Measurements from ENCODE around the gene ALG5.

Gene ALG5

DNA sequence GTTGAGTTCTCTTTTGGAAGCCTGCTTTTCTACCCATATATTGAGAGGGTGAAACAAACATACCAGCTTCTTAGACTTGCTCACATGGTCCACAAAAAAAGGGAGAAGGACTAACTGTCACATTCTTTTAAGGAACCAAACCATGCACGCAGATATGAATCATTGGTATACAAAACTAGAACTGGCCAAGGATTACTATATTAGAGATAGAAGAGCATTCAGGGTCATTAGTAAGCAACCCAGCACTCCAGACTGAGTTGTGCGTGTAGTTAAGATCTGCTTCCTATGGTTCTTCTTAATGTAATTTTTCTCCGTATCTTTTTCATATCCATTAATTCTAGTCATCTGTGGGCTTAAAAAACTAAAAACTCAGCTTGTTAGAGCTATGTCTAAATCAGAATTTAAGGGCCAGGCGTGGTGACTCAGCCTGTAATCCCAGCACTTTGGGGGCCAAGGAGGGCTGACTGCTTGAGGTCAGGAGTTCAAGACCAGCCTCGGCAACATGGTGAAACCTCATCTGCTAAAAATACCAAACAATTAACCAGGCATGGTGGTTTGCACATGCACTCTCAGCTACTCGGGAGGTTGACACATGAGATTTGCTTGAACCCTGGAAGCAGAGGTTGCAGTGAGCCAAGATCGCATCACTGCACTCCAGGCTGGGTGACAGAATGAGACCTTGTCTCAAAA is 19.6 kb downstream of the ALG5 start:
- DNase-seq (ENCODE audit: low spot score): no peak

DNA sequence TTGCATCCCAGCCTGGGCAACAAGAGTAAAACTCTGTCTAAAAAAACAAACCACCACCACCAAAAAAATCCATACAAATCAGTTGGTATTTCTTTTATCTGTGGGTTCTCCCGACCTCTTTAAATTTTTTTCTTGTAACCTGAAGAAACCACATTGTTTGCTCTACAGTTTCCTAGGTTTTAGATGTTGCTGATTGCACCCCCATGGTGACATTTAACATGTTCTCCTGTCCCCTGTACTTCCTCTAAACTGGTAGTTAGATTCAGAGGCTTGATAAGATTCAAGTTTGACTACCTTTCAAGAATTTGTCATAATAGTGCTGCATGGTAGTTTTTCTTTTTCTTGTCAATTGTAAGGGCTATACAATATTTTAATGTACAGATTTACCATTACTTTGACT is 24.0 kb downstream of the ALG5 start:
- no peak for DNase-seq (ENCODE audit: low spot score)

DNA sequence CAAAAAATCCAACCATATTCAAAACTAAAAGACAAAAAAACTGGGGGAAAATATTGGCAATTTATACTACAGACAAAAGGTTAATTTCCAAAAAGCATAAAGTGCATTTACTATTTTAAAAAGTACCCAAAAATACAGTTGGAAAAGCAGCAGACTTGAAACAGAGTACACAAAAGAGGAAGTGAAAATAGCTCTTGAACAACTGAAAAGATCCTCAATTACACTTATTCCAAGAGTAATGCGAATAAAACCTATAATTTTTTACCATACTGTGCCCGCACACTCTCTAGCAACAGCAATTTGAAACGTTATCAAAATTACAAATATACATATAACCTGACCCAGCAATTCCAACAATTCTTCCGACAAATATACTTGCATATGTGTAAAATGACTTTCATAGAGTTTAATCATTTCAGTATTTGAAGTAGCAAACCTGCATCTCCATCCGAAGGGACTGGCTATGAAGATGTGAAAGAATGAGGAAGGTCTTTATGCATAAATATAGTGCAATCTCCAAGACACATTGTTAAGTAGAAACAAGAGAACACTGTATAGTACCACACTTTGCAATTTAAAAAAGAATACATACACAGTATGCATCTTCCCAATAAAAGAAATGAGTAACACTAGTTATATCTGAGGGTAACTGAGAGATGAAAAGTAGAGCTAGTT is 25.4 kb downstream of the ALG5 start:
- no peak for DNase-seq (ENCODE audit: low spot score)

DNA sequence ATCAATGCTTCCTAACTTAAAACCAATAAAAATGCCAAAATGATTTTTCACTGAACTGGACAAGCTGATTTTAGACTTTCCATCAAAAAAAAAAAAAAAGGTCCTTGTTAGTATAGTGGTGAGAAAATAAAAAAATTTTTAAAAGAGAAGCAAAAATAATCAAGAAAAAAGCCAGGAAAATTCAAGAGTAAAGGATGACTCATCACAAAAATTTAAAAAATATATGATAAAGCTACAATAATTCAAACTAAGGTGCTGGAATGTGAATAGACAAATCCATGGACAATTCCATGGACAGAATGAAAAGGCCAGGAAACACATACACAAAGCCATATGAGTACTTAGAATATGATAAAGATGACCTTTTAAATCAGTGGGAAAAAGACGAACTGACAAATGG is 26.1 kb downstream of the ALG5 start:
- DNase-seq (ENCODE audit: low spot score): no peak

- no peak for DNase-seq (ENCODE audit: low spot score)
Measured at GRCh38 chr13:36966404-36966803, 32.7 kb downstream of the ALG5 start.

DNA sequence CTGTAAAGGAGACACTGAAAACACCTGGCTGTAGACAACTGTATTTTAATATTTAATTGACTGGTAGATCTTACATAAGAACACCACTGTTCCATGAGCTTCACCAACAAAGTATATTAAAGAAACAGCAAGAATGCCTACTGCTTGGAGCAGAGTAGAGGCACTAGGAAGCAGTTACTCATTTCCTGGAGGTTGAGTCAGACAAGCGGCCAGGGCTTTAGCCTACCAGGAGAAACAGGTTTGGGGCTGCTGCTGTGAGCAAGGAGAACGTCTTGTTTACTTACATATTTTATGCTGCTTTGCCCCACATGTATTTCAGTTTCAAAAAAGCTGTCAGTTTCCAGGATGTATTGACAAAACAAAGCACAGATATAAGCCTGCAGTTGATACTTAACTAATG is 33.4 kb downstream of the ALG5 start:
- no peak for DNase-seq (ENCODE audit: low spot score)

GRCh38 chr13:36959456-36960116 is 39.6 kb downstream of the ALG5 start:
- DNase-seq (ENCODE audit: low spot score): no peak

DNA sequence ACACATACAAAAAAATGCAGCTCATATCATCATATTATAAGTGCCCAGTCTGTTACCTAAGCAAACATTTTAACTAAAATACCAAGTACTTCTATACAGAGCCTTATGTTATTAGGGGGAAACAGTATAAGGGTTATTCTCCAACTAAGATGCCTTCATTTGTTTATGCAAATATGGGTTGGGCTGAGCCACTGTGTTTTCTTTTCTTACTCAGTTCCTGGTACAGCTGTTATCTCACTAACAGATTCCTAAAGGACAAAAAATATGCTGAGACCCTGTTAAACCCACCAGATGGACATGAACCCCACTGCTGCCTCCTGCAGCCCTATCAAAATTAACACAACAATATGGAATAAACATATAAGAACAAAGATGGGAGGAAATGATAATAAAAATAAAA is 44.6 kb downstream of the ALG5 start:
- DNase-seq (ENCODE audit: low spot score): no peak

GRCh38 chr13:36950920-36951319 is 48.2 kb downstream of the ALG5 start:
- DNase-seq (ENCODE audit: low spot score): no peak

- no peak for DNase-seq (ENCODE audit: low spot score)
Measured at GRCh38 chr13:36950330-36950729, 48.8 kb downstream of the ALG5 start.

- no peak for DNase-seq (ENCODE audit: low spot score)
Measured at GRCh38 chr13:36945078-36945477, 54.1 kb downstream of the ALG5 start.

- no peak for DNase-seq (ENCODE audit: low spot score)
Measured at GRCh38 chr13:36925603-36926002, 73.5 kb downstream of the ALG5 start.

DNA sequence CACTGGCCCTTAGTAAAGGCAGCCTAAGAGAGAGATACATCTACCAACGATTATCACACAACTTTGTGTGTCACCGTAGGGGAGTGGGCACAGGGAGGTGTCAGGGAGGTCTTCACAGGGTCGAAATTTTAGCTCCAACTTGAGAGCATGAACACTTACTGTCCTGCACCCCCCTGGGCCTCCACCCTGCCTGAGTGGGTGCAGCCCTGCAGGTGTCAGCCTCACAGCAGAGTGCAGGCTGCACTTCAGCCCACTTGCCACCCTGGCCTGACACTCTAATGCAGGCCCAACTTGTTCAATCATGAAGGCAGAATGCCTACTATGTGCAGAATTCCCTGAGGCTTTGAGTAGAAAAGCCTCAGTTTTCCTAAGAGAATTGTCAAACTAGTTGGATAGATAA is 75.1 kb downstream of the ALG5 start:
- no peak for DNase-seq (ENCODE audit: low spot score)

- no peak for DNase-seq (ENCODE audit: low spot score)
Measured at GRCh38 chr13:36921631-36922301, 77.4 kb downstream of the ALG5 start.

GRCh38 chr13:36920616-36921185 is 78.4 kb downstream of the ALG5 start:
- no peak for DNase-seq (ENCODE audit: low spot score)

- DNase-seq (ENCODE audit: low spot score): no peak
Measured at GRCh38 chr13:36919833-36920615, 79.1 kb downstream of the ALG5 start, which contains the start of gene SMAD9. TSS of gene SMAD9 (minus strand) at chr13:36920238. CDS start at chr13:36879689, 40,549 bp downstream.

DNA sequence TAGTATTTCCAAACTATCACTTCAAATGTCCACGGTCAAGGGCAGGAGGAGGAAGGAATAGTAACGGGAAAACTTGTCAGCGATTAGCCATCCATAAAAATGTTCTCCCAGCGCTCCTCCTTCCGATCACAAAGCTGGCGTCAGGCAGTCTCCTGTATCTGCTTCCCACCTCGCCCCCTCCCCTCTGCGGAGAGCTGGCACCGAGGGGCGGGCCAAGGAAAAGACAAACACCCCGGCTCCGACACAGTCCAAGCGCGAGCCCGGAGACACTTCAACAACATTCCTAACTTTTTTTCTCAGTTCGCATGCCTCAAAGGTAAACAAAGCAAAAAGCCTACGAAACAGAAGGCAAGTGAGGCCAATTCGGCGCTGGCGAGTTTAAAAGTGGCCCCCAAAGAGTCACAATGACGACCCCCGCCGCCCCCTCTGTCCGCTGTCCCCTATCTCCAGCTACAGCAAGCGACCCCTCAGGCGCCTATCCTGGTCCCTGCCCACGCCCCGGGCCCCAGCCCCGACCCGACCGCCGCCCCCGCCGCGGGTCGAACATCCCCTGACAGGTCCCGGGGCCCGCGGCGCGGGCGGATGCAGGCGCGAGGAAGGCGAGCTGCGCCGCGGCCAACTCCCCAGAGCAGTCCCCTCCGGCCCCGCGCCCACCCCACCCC is 79.8 kb downstream of the ALG5 start:
- no peak for DNase-seq (ENCODE audit: low spot score)

DNA sequence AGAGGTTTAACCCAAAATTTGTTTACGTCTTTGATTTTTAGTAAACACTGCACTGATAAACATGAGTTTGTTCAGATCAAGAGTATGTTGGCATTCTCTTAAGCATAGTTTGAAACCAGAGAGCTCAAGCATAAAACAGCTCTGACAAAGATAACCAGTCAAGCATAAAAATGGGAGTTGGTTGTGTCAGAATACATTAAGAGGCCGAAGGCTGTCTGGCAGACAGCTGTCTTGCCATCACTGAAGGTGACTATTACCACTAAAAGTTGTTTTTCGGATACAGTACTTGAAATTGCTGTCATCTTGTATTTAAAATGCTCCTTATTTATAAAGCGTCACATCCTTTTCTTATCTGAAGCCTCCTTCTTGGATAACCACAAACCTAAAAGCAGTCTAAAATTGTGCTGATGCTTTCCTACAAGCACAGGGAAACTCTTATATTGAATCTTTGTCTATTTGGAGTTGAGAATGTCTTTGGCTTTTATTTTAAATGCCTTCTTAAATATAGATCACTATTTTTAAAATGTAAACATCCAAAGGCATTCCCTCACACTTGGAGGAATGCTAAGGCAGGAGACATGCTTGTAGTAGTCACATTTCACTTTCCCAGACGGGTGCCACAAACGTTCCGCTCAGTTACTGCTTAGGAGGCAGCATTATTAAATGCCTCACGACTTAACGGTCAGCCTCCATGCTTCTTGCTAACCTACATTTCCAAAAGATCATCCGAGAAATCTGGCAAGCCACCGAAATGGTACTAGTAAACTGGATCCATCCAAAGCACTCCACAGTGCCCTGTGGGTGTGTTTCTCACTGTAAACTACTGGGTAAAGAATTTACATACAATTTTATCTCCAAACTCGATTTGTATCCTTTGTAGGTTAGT is 80.7 kb downstream of the ALG5 start:
- DNase-seq (ENCODE audit: low spot score): no peak

- DNase-seq (ENCODE audit: low spot score): no peak
Measured at GRCh38 chr13:36917311-36917710, 81.8 kb downstream of the ALG5 start.
